Fibroblast of gingiva (primary cell): ENCODE measurements around the gene STK10.
"Not testable (repeated sequence)": the region's sequence is repeated elsewhere in the genome, so short reads cannot be mapped to it uniquely, and the experiment has no call there.

Source experiments
- DNase-seq: peaks from one replicate; pipeline ENCODE4 v3.0.0-alpha.2; 2011; ENCODE audit warnings: low read depth

The STK10 gene

GRCh38 chr5:172165465-172165864, 22.6 kb downstream of the STK10 start:
- DNase-seq: no peak

- DNase-seq: no peak
These were observed 23.2 kb downstream of the STK10 start for GRCh38 chr5:172164769-172165212.

DNA sequence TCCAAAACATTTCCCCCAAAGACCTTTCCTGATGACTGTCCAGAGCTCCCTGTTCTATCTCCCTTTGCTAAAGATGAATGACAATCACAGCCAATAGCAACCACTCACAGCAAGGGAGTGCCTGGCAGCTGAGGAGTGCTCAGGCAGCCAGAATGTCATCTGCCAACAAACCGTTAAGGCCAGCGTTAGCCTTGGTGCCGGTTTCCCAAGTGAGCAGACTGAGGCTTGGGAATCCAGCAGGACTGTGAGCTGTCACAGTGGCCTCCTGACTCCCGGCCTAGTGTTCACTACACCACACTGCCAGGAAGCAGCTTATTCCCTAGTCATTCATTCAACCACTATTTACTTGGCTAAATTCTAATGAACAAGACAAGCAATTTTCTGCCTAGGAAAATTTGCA, 24.7 kb downstream of the STK10 start:
- DNase-seq: peak; percentile 22

DNA sequence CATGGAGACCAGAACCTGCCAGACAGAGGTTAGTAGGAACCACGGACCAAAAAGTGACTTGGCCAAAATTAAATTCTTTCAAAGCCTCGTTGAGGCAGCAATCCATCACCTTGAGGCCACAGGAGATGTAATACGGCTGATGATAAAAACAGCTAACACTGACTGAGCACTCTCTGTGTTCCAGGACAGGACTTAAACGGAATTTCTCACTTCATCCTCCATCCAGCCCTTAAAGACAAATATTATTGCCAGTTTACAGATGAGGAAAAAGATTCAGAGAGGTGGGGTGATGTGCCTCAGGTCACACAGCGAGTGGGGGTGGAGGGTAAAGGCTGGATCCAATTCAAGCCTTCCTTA, 25.1 kb downstream of the STK10 start:
- no peak for DNase-seq

- DNase-seq: no peak
These were observed 25.6 kb downstream of the STK10 start for GRCh38 chr5:172162323-172162986.

GRCh38 chr5:172160506-172160905, 27.5 kb downstream of the STK10 start:
- no peak for DNase-seq

GRCh38 chr5:172159016-172159415, 29.0 kb downstream of the STK10 start:
- DNase-seq: no peak

DNA sequence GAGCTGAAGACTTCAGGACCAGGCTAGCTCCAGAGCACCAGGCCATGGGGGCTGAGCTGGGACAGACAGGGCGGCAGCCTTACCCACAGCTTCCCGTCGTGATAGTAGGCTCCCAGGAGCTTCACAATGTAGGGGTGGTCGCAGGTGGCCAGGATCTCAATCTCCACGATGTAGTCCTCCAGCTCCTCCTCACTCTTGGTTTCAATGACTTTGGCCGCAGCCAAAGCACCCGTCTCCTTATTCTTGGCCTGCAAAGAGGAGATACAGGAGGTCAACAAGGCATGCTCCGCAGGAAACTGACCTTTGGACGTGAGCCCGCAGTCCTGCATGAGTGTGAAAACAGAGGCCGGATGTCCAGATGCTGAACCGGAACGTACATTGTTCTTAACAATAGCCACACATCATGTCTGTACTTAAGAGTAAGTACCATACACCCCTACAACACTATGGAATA, 31.5 kb downstream of the STK10 start:
- DNase-seq: no peak

GRCh38 chr5:172155101-172155500, 32.9 kb downstream of the STK10 start:
- not testable (repeated sequence) for DNase-seq

- DNase-seq: no peak
These were observed 34.3 kb downstream of the STK10 start for GRCh38 chr5:172153695-172154094.

DNA sequence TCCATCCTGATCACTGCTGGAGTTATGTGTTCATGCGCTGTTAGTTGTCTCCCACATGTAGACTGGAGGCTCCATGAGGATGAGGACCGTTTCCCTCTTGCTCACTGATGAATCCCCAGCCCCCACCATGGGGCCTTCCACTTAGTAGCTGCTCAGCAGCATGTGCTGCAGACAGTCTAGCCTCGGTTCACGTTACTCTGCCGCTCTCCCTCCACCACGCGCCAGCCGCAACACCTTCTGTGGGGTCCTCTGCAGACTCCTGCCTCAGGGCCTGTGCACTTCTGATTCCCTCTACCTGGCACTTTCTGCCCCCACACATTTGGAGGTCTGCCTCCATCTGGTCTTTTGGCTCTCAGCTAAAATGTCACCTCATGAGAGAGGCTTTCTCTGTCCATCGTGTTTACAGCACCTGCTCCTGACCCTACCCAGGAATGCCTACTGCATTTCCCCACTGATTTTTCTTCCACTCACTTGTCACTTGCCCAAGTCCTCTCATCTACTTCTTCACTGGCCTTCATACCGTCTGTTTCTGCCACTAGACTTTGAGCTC, 36.3 kb downstream of the STK10 start:
- DNase-seq: no peak

GRCh38 chr5:172150514-172151425, 37.3 kb downstream of the STK10 start:
- peak; percentile 41 for DNase-seq

GRCh38 chr5:172149481-172149880, 38.5 kb downstream of the STK10 start:
- not testable (repeated sequence) for DNase-seq

- peak; percentile 21 for DNase-seq
These were observed 39.0 kb downstream of the STK10 start for GRCh38 chr5:172149073-172149472.

- DNase-seq: no peak
These were observed 39.6 kb downstream of the STK10 start for GRCh38 chr5:172148381-172148780.

- DNase-seq: no peak
These were observed 40.2 kb downstream of the STK10 start for GRCh38 chr5:172147857-172148256.

- DNase-seq: no peak
These were observed 41.3 kb downstream of the STK10 start for GRCh38 chr5:172146748-172147092.

- no peak for DNase-seq
These were observed 41.9 kb downstream of the STK10 start for GRCh38 chr5:172145870-172146747.

DNA sequence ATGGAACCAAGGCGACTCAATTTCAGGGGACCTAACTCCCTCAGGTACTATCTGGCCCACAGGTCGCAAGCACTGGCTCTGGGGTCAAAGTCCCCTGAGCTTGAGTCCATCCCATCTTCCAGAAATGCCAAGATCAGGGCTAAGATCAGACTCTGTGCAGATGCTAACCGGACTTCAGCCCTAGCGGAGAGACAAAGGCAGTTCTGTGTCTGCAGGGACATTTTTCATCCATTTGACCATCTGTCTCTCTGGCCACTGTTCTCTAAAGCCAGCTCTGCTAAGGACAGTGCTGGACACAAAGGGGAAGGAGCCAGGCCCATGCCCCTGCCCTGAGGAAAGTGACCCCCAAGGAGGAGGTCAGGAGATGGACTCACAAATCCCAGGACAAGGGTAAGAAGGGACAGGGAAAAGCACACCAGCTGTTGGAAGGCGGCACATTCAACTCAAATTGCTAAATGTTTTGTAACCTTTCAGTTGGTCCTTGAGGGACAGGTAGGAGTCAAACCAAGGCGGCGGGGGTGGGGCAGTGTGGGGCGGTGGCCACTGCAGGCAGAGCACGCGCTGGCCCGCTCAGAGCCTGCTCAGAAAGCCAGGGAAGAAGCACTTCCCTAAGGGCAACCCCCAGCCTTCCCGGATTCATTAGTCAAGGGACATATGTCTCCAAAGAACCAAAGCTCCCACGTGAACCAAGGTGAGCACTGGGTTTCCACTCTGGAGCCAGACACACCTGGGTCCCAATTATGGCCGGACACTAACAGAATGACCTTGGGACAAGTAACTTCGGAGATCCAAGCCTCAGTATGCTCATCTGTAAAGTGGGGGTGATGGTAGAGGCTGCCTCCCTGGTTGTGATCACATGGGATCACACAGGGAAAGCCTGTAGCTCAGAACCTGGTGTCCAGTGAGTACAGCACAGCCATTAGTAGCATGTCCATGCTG, 42.8 kb downstream of the STK10 start:
- no peak for DNase-seq

GRCh38 chr5:172144291-172144815, 43.7 kb downstream of the STK10 start:
- no peak for DNase-seq

GRCh38 chr5:172143875-172144274, 44.1 kb downstream of the STK10 start:
- no peak for DNase-seq
